Measurements from ENCODE around the gene EVL. TPM values are rescaled to one million over a fixed set of nuclear protein-coding genes. Genes with fewer than 3 reads are reported as not detected.

Gene EVL
- total RNA-seq, 1 donor = 14.4 TPM

DNA sequence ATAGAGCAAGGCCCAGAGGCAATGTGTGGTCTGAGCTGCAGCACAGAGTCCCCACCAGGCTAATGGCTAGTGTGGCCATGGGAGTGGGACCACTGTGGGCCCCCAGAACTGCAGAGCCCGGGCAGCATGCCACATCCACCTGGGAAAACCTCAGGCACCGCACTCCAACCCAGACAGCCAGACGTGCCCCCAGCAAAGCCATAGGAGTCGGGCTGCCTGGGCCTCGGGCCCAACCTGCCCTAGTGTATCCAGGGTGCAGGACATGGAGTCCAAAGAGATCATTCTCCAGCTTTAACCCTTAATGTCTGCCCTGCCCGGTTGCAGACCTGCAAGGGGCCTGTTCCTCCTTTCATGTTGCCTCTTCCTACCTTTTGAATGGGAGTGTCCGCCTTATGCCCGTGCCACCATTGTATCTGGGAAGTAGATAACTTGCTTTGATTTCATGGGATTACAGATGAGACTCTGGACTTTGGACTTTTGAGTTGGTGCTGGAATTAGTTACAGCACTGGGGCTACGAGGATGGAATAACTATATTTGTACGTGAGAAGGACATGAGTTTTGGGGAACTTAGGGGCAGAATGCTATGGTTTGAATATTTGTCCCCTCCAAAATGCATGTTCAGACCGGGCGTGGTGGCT, 123.3 kb downstream of the EVL start:
- TF ChIP-seq, protein P1, sequence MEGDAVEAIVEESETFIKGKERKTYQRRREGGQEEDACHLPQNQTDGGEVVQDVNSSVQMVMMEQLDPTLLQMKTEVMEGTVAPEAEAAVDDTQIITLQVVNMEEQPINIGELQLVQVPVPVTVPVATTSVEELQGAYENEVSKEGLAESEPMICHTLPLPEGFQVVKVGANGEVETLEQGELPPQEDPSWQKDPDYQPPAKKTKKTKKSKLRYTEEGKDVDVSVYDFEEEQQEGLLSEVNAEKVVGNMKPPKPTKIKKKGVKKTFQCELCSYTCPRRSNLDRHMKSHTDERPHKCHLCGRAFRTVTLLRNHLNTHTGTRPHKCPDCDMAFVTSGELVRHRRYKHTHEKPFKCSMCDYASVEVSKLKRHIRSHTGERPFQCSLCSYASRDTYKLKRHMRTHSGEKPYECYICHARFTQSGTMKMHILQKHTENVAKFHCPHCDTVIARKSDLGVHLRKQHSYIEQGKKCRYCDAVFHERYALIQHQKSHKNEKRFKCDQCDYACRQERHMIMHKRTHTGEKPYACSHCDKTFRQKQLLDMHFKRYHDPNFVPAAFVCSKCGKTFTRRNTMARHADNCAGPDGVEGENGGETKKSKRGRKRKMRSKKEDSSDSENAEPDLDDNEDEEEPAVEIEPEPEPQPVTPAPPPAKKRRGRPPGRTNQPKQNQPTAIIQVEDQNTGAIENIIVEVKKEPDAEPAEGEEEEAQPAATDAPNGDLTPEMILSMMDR (IDR thresholded peaks at IDR 0.05; ENCODE audit: insufficient read depth, low read length) = no peak
- DNase-seq (ENCODE audit: low read depth) = no peak
- no peak overlapping the region for H3K4me3 ChIP-seq (ENCODE audit: low read depth, low read length)

DNA sequence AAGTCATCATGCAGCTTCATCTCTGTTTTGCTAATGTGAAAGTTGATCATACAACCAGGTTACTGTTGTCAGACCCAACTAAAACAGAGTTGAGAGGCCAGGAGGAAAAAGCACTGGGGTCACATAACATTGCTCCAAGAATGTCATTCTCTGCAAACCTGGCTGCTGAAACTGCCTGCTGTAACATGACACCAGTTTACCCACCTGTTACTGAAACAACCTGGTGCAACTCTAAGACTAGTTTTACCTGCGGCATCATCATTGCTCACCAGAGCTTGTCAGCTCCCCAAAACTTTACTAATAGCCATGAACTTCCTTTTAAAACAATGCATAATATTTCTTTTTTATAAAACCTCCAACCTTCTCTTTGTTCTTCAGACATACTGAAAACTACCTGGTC, 124.9 kb downstream of the EVL start:
- DNase-seq (ENCODE audit: low read depth) = no peak
- no peak overlapping the region for H3K4me3 ChIP-seq (ENCODE audit: low read depth, low read length)
- TF ChIP-seq, protein P1 (IDR thresholded peaks at IDR 0.05; ENCODE audit: insufficient read depth, low read length) = no peak

- no peak for DNase-seq (ENCODE audit: low read depth)
- TF ChIP-seq, protein P1 (IDR thresholded peaks at IDR 0.05; ENCODE audit: insufficient read depth, low read length) = no peak
- no peak overlapping the region for H3K4me3 ChIP-seq (ENCODE audit: low read depth, low read length)
Measured at GRCh38 chr14:100191584-100192249, 126.5 kb downstream of the EVL start.

DNA sequence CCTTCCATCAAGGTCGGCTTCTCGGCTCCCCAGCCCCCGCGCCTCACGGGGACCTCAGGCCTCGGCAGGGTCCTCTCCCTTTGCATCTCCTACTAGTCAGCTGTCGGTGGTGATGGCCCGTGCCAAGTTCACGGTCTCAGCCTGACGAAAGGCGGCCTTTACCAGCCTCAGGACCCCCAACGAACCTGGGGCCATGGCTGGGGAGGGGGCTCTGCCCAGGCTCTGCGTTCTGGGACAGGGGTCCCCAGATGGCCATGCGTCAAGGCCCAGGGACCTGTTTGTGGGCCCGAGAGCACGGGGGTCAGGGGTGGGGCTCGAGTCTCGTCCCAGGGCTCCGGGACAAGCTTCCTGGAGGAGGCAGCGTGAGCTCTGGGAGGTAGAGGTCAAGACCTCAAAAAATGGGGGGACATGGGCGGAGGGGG, 127.0 kb downstream of the EVL start:
- no peak for DNase-seq (ENCODE audit: low read depth)
- TF ChIP-seq, protein P1 (IDR thresholded peaks at IDR 0.05; ENCODE audit: insufficient read depth, low read length) = no peak
- peak overlapping the region; percentile 66 for H3K4me3 ChIP-seq (ENCODE audit: low read depth, low read length)

DNA sequence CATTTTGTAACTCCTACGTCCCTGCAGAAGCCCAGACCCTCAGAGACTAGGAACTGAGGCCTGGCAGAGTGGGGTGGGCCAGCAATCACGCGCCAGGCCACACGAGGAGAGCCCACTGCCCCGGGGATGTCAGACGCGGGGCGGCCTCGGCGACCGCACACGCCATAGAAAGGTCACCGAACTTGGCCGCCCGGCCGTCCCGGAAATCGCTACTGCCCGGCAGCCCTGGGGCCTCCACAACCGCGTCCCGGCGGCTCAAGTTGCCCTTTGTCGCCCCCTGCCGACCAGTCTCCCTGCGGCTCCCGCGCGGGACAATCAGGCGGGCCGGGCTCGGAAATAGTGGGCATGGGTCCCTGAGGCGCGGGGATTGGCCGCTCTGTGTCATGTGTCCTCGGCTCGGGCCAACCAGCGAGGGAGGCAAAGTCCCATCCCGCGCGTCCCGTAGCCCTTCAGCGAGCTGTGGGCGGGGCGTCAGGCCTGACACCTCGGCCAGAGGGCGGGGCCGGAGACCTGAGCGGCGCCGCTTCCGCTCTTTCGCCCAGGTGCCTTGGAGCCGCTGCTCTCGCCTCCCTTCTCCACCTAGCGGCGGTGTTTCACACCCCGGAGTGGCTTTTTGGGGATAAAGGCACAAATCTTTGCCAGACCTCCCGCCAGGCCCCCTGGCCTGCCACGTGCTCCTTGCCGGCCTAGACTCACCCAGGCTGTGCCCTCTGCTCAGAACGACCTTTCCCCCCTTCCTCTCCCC, 127.6 kb downstream of the EVL start:
- TF ChIP-seq, protein P1 (IDR thresholded peaks at IDR 0.05; ENCODE audit: insufficient read depth, low read length) = peak; percentile 88
- peak overlapping the region; percentile 66 for H3K4me3 ChIP-seq (ENCODE audit: low read depth, low read length)
- peak; percentile 94 for DNase-seq (ENCODE audit: low read depth)

Small RNA genes within 50 kb of the gene (small RNA-seq; reads per million reads assigned to genes)
- gene MIR151B (not detected), gene MIR342 (2,891 reads per million, percentile 100 among the genes with 10 or more reads in this experiment)

Other genes starting within 250 kb of the EVL start
- gene DEGS2, start 94.2 kb downstream of the EVL start, total RNA-seq (ENCODE audit: low replicate concordance) = 0.16 TPM in 1 of 2 replicates, not detected in the other
- 43.3 and 47.3 TPM in 2 replicates for gene YY1, start 173.7 kb downstream of the EVL start, total RNA-seq (ENCODE audit: low replicate concordance)
- gene SLC25A29, start 241.0 kb downstream of the EVL start, total RNA-seq (ENCODE audit: low replicate concordance) = 10.4 and 11.5 TPM in 2 replicates